ENCODE results near the gene ALG8. TPM values are rescaled to one million over a fixed set of nuclear protein-coding genes. Genes with fewer than 3 reads are reported as not detected.

ALG8 gene
- polyA plus RNA-seq, 1 of the 3 experiments (the other 2 are of a cell fraction), result 42.0 TPM

DNA sequence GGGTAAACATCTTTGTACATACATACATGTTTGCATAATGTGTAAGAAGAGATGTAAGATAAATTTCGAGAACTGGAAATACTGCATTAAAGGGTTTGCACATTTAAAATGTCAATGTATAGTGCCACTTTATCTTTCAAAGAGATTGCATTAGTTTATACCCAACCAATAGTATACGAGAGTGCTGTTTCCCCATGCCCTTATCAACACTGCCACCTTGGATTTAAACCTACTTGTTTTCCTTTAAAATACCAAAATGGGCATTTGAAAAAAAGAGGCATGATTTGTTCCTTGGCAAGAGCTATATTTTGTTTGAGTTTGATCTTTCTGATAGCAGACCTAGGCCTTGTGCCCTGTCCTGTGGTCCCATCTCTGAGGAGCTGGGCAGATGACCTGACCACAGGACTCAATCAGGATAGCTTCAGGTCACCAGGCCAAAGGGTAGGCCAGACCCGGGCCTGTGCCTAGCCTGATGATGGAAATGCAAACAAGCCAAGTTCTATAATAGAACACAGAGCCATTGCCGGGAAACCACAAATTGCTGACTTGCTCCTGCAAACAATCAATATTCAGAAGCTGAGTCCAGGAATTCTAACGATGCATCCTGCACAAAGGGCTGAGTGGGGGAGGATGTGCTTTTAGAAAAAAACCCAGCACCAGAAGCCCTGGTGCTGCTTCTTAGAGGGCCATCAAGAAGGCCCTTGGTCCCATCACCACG, 16.9 kb upstream of the ALG8 start:
- CTCF ChIA-PET, result interaction anchor here (0.6 kb wide), 1 partner anchor 176 kb away, joined by 3 read pairs; no protein-coding TSS in a partner anchor
- H2AFZ ChIP-seq (ENCODE audit: low read depth), result no peak overlapping the region
- DNase-seq, result no peak

DNA sequence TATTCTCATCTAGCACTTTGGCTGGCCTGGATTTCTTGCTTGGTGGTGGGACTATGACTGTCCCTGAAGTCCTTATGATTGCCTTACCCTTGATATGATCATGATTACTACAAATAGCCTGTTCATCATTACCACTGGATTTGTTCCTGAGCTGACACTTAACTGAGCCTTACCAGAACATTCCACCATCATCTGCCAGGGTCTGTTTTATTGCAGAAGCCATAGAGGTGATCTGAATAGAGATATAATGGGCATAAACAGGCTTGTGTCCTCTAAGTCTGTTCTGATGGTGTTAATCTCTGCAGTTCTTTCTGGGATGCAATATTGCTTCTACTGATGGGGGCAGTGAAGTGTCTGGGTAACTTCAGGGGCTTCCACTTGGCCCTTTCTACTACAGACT, 12.4 kb upstream of the ALG8 start:
- Histone ChIP-seq H3K27ac (ENCODE audit: low read depth in 2 of 2, low read length in 1 of 2) (no peak overlapping the region), H3K4me2 (no peak overlapping the region), H3K27me3 (ENCODE audit: insufficient read depth) (no peaks in the 10 kb centered on the region), H3K4me3 (ENCODE audit: low read depth in 2 of 2, low read length in 1 of 2) (no peak overlapping the region), H3K36me3 (replicated peaks in 1 of 2; ENCODE audit: control insufficient read depth in 1 of 2, insufficient read depth in 2 of 2, low read length in 1 of 2) (no peaks in the 10 kb centered on the region), H4K20me1 (ENCODE audit: insufficient read depth) (no peaks in the 10 kb centered on the region), H3K4me1 (ENCODE audit: control insufficient read depth in 1 of 2, insufficient read depth in 2 of 2, low read depth in 1 of 2, low read length in 1 of 2) (peaks cover 0 to 2% of the 10 kb centered on the region in 2 experiments; a peak in 1 of 4 replicates), H3K9me2 (no peaks in the 10 kb centered on the region), H3K79me2 (ENCODE audit: insufficient read depth) (no peaks in the 10 kb centered on the region), H3K9me3 (no peaks in the 10 kb centered on the region), H2AFZ (ENCODE audit: low read depth) (no peak overlapping the region), H3F3A (replicated peaks; ENCODE audit: insufficient read depth) (no peaks in the 10 kb centered on the region), H3K9ac (no peak overlapping the region)
- no peak for TF ChIP-seq GABPA (IDR thresholded peaks at IDR 0.05; ENCODE audit: low read depth)
- peak; percentile 13; the same call in 1 of the 2 replicates for TF ChIP-seq GATA2 (CRISPR knock-in tag; IDR thresholded peaks at IDR 0.05)
- DNase-seq, result no peak
- ChIA-PET POLR2A (no interaction called here), CTCF (no interaction called here)

More for the DNA sequence above, 16.9 kb upstream of the ALG8 start:
- peaks cover 0 to 8% of the 10 kb centered on the region in 2 experiments; a peak in 1 of 4 replicates for H3K4me1 ChIP-seq (ENCODE audit: control insufficient read depth in 1 of 2, insufficient read depth in 2 of 2, low read depth in 1 of 2, low read length in 1 of 2)
- no peaks in the 10 kb centered on the region for H3F3A ChIP-seq (replicated peaks; ENCODE audit: insufficient read depth)
- H3K27me3 ChIP-seq (ENCODE audit: insufficient read depth), result no peaks in the 10 kb centered on the region
- H3K9me3 ChIP-seq, result no peaks in the 10 kb centered on the region
- H3K4me3 ChIP-seq (ENCODE audit: low read depth in 2 of 2, low read length in 1 of 2), result no peak overlapping the region
- POLR2A ChIA-PET, result no interaction called here
- no peaks in the 10 kb centered on the region for H3K79me2 ChIP-seq (ENCODE audit: insufficient read depth)
- no peak overlapping the region for H3K4me2 ChIP-seq
- no peaks in the 10 kb centered on the region for H3K9me2 ChIP-seq
- no peaks in the 10 kb centered on the region for H3K36me3 ChIP-seq (replicated peaks in 1 of 2; ENCODE audit: control insufficient read depth in 1 of 2, insufficient read depth in 2 of 2, low read length in 1 of 2)
- H3K27ac ChIP-seq (ENCODE audit: low read depth in 2 of 2, low read length in 1 of 2), result no peak overlapping the region
- TF ChIP-seq RXRA (IDR thresholded peaks at IDR 0.05; ENCODE audit: borderline replicate concordance, low read depth), result no peak
- TF ChIP-seq TCF12 (IDR thresholded peaks at IDR 0.05), result peak; percentile 39; the same call in 1 of the 2 replicates
- no peak for TF ChIP-seq MEF2A (IDR thresholded peaks at IDR 0.05; ENCODE audit: borderline replicate concordance, low read depth)
- TF ChIP-seq EZH2phosphoT487 (IDR thresholded peaks at IDR 0.05; ENCODE audit: borderline replicate concordance, low read depth), result no peak
- TF ChIP-seq, protein P1, sequence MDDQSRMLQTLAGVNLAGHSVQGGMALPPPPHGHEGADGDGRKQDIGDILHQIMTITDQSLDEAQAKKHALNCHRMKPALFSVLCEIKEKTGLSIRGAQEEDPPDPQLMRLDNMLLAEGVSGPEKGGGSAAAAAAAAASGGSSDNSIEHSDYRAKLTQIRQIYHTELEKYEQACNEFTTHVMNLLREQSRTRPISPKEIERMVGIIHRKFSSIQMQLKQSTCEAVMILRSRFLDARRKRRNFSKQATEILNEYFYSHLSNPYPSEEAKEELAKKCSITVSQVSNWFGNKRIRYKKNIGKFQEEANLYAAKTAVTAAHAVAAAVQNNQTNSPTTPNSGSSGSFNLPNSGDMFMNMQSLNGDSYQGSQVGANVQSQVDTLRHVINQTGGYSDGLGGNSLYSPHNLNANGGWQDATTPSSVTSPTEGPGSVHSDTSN (IDR thresholded peaks at IDR 0.05), result peak; percentile 4; the same call in 1 of the 2 replicates
- TF ChIP-seq SMC3 (IDR thresholded peaks at IDR 0.05; ENCODE audit: low read depth, low read length), result no peak
- no peaks in the 10 kb centered on the region for H4K20me1 ChIP-seq (ENCODE audit: insufficient read depth)
- 66% methylated on average over 6 of the region's 6 CpGs for WGBS (ENCODE audit: low lambda C conversion rate)
- no peak overlapping the region for H3K9ac ChIP-seq

DNA sequence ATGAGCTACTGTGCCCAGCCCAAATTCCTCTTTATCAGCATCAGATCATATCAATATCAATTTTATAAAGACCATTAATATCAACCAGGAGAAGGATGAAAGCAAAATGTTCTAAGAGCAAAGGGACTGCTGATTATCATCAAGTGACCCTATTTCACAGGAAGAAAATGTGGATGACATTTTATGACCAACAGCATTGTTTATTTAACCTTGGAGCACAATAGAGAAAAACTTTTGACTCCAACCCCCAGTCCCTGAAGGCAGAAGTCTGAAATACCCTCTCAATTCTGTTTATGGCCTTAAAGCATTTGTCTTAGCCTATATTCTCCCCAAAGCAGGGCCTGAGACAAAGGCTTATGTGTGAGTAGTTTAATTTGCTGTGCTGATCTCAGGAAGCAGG, 11.3 kb upstream of the ALG8 start:
- Histone ChIP-seq H3K27ac (ENCODE audit: low read depth in 2 of 2, low read length in 1 of 2) (no peak overlapping the region), H3K79me2 (ENCODE audit: insufficient read depth) (no peaks in the 10 kb centered on the region), H2AFZ (ENCODE audit: low read depth) (no peak overlapping the region), H3K4me1 (ENCODE audit: control insufficient read depth in 1 of 2, insufficient read depth in 2 of 2, low read depth in 1 of 2, low read length in 1 of 2) (no peaks in the 10 kb centered on the region; a peak in 1 of 4 replicates), H3F3A (replicated peaks; ENCODE audit: insufficient read depth) (no peaks in the 10 kb centered on the region), H3K9me2 (no peaks in the 10 kb centered on the region), H3K4me3 (ENCODE audit: low read depth in 2 of 2, low read length in 1 of 2) (no peak overlapping the region), H4K20me1 (ENCODE audit: insufficient read depth) (no peaks in the 10 kb centered on the region), H3K27me3 (ENCODE audit: insufficient read depth) (no peaks in the 10 kb centered on the region), H3K9me3 (no peaks in the 10 kb centered on the region), H3K4me2 (no peak overlapping the region), H3K9ac (no peak overlapping the region), H3K36me3 (replicated peaks in 1 of 2; ENCODE audit: control insufficient read depth in 1 of 2, insufficient read depth in 2 of 2, low read length in 1 of 2) (no peaks in the 10 kb centered on the region)
- DNase-seq, result no peak
- no peak for TF ChIP-seq RAD21 (IDR thresholded peaks at IDR 0.05; ENCODE audit: low read length)
- TF ChIP-seq ELF1 (IDR thresholded peaks at IDR 0.05), result no peak
- no peak for TF ChIP-seq CTCF (IDR thresholded peaks at IDR 0.05)
- TF ChIP-seq RCOR1 (IDR thresholded peaks at IDR 0.05; ENCODE audit: low read length), result no peak
- no peak for TF ChIP-seq EZH2phosphoT487 (IDR thresholded peaks at IDR 0.05; ENCODE audit: borderline replicate concordance, low read depth)
- no peak for TF ChIP-seq FOXJ3 (CRISPR knock-in tag; IDR thresholded peaks at IDR 0.05)
- POLR2A ChIA-PET, result no interaction called here
- CTCF ChIA-PET, result interaction anchor here (1.2 to 1.3 kb wide), 2 partner anchors 39 to 105 kb away, joined by 3 read pairs; no protein-coding TSS in a partner anchor
